ENCODE results near the gene NLRC3. TPM values are rescaled to one million over a fixed set of nuclear protein-coding genes. Genes with fewer than 3 reads are reported as not detected.
"Not testable (repeated sequence)": the region's sequence is repeated elsewhere in the genome, so short reads cannot be mapped to it uniquely, and the experiment has no call there.

The NLRC3 gene
- total RNA-seq, 1 donor from 2014 or later = 1.6 TPM

DNA sequence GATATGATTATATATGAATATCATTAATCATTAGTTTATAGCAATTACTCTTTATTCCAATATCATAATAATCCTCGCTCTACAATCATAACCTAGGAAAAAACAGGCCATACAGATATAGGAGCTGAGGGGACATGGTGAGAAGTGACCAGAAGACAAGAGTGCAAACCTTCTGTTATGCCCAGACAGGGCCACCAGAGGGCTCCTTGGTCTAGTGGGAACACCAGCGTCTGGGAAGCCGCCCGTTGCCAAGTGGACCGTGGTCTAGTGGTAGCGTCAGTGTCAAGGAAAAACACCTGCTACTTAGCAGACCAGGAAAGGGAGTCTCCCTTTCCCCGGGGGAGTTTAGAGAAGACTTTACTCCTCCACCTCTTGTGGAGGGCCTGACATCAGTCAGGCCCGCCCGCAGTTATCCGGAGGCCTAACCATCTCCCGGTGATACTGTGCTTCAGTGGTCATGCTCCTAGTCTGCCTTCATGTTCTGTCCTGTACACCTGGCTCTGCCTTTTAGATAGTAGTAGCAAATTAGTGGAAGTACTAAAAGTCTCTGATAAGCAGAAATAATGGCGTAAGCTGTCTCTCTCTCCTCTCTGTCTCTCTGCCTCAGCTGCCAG is 49.9 kb downstream of the NLRC3 start:
- intact Hi-C loops (cut with DNase I); ATAC-seq: not testable (repeated sequence)
- DNase-seq (ENCODE audit: low spot score) = peak; percentile 85

DNA sequence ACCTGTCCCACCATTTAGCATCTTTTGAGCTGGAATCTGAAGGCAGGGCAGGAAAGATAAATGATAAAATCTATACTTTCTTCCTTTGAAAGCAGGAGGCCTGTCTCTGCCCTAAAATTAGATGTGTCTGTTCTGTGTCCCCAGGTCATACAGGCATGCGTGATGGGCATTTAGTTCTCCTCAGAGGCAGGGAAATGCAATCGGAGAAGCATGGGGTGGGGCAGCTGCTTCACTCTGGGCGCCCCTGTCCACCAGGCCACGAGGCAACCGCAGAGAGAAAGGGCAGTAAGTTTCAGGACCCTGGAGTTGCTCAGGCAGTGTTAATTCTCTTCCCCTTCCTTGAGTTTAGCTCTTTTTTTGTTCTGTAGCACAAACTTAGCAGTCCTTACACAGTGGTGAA is 51.3 kb downstream of the NLRC3 start:
- no peak for ATAC-seq
- peak; percentile 22 for DNase-seq (ENCODE audit: low spot score)
- intact Hi-C loops (cut with DNase I) = no loop called here

DNA sequence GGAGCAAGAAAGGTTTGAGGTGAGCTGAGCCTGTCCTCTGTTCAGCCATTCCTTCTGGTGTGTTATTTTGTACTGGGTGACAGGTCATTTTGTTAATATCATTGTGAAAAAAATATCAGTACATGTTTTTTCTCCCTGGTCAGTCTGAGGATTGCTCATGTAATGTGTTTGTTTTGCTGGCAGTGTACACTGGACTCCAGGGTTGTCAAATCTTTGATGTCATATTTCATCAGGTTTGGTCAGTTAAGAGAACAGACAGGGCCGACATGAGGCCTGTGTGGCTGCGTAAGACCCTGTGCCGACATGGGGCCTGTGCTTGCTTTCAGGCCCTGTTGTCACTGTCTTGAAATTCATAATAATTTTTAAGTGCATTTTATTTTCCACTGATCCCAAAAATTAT is 53.9 kb downstream of the NLRC3 start:
- DNase-seq (ENCODE audit: low spot score) (no peak), ATAC-seq (no peak)
- intact Hi-C loops (cut with DNase I) = no loop called here

DNA sequence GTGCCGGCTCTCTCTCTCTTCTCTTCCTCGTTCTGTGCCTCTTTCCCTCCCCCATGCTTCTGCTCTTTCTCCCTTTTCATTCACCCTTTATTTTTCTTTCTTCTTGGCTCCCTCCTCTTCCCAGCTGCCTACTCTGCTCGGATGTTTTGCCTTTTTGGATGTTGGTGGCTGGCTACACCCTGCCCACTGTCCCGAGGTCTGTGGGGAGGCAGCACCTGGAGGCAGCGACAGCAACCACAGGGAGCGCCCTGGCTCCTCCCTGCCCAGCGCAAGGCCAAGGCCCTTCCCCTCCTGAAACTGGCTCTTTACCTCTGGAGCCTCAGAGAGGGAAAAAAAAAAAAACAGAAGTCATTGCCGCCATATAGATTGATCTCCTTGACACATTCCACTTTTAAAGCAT is 56.4 kb downstream of the NLRC3 start:
- intact Hi-C loops (cut with DNase I) = no loop called here
- DNase-seq (ENCODE audit: low spot score) = peak; percentile 45
- peak; percentile 54 for ATAC-seq

DNA sequence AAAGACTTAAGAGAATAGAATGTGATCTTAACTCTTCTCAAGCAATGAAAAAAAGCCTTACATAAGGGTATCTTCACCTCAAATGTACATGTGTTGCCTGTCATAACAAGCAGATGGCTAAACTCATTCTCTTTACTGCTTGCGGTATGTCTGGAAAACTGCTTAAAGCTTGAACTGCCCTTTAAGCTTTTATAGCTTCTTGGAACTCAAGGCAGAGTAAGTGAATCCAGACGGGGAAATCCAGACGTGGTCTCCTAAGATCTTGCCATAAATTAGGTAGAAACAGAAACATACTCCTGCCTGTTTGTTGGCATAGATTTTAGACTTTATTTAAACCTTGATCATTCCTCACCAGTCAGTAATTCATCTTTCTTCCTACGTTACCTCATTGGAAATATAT is 56.8 kb downstream of the NLRC3 start:
- no peak for DNase-seq (ENCODE audit: low spot score)
- ATAC-seq = peak; percentile 16

DNA sequence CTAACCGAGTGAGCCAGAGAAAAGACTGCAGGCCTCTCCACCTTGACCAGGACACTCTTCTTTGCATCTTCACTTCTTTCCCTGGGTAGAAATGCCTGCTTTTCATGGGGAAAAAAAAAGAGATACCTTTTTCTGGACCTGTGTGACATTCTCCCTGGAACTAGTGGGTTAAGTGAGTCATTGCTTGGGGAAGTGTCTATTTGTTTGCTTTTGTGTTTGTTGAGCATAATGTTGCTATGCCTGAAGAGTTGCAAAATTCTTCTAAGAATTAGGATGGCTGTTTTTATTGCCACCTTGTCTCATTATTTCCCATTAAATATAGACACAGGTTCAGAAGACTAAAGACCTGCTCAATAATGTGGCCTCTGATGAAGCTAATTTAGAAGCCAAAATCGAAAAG is 57.6 kb downstream of the NLRC3 start:
- DNase-seq (ENCODE audit: low spot score) (no peak), ATAC-seq (no peak)
- intact Hi-C loops (cut with DNase I) = no loop called here

More for the DNA sequence above, 56.8 kb downstream of the NLRC3 start:
- intact Hi-C loops (cut with DNase I) = no loop called here

DNA sequence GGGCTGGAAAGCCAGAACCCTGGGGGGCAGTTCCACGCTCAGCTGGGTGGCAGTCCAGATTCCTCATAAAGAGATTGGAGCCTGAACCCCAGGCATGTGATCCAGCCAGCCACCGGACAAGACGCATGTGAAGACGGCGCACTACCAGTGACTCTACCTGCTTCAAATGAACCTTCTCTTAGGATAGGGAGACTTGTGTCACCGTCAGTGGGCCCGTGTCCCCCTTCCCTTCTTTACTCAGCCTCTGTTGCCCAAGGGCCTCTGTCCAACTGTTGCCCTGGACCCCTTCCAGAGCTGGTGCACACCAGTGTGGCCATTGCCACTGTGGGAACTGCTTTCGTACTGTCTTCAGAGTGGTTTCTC is 58.2 kb downstream of the NLRC3 start:
- peak; percentile 26 for DNase-seq (ENCODE audit: low spot score)
- intact Hi-C loops (cut with DNase I) = no loop called here
- peak; percentile 30 for ATAC-seq

DNA sequence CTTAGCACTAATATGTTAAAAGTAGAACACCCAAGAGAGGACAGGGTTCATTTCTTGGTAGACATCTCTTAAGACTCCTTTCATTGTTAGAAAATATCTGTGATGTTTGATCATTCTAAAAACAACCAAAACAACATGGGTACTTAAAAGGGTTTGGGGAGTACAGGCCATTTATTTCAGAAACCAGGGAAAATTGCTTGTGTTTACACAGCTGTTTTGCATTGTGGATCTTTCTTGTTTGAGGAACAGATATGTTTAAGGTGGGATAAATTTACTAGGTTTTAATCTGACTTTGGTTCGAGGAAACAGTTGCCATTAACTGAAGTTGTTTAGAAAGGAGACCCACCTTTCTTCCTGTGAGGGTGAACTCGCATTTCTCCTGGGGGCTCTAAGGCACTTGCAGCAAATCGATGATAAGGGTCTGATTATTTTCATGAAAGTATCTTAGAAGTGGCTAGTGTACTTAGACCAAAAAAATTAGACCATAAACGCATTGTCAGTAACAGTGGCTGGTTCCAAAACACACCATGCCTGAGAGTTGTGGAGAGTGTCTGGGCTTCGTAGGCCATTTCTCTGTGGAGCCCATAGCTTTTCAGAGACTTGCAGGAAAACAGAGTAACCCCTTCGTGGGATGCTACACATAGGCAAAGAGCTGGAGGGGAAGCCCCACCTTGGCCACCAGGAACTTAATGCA is 58.8 kb downstream of the NLRC3 start:
- intact Hi-C loops (cut with DNase I) = no loop called here
- ATAC-seq (peak; percentile 56), DNase-seq (ENCODE audit: low spot score) (peak; percentile 2)

DNA sequence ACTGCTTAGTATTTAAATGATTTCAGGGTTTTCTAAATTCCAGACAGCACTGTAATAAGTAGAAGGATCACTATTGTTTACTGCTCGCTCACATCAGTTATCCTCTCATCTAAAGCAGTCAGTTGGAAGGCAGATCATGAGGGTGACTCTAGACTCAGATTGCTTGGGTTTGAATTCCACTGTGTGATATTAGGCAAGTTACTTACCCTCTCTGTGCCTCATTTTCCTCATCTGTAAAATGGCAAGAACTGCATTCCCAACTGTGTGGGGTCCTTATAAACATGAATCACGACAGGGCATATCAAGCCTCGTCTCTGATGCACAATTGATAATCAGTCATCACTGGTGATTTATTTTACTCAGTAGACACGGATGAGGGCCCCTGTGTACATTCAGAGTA is 61.3 kb downstream of the NLRC3 start:
- intact Hi-C loops (cut with DNase I) = no loop called here
- DNase-seq (ENCODE audit: low spot score) (no peak), ATAC-seq (no peak)

DNA sequence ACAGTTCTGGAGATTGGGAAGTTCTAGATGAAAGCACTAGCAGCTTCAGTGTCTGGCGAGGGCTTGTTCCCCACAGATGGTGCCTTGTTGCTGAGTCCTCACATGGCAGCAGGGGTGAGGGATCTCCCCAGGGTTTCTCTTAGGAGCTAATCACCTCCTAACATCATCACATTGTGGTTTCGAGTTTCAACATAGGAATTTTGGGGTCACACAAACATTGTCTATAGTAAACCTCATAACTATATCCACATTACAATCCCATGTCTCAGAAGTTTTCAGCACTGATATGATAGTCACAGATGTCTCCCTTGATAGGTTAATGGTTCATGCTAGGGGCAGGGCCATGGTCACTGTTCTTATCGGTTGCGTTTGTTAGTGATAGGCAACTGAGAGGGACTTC is 62.6 kb downstream of the NLRC3 start:
- DNase-seq (ENCODE audit: low spot score) = no peak
- no peak for ATAC-seq
- intact Hi-C loops (cut with DNase I) = no loop called here

DNA sequence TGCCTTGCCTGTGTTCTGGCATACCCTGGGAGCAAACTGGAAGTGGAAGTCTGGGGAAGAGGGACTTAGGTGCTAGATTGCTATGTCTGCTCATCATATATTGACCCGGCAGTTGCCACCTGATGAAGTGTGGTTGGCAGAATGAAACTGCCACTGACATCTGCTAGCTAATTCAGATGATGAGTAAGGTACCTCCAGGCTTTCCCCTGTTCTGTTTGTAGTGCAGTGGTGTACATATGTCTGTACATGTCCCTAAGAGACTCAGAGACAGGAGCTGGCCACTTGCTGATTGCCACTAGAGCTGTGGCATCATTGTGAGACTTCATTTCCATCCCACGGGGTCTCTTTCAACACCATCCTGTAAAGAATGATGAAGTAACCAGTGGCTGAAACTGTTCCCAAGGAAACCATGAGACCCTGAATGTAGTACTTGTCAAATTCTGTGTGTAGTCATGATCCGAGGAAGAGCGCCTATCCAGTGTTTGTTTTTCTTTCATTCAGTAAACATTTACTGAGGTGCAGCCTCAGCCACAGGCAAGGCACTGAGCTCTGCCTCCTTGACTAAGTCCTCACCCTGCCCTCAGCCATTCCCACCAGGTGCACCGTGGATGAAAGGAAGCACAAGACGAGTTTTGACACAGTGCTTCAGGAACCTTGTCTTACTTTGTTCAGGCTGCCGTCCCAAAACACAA is 63.2 kb downstream of the NLRC3 start:
- intact Hi-C loops (cut with DNase I) = no loop called here
- ATAC-seq = no peak
- DNase-seq (ENCODE audit: low spot score) = peak; percentile 12

DNA sequence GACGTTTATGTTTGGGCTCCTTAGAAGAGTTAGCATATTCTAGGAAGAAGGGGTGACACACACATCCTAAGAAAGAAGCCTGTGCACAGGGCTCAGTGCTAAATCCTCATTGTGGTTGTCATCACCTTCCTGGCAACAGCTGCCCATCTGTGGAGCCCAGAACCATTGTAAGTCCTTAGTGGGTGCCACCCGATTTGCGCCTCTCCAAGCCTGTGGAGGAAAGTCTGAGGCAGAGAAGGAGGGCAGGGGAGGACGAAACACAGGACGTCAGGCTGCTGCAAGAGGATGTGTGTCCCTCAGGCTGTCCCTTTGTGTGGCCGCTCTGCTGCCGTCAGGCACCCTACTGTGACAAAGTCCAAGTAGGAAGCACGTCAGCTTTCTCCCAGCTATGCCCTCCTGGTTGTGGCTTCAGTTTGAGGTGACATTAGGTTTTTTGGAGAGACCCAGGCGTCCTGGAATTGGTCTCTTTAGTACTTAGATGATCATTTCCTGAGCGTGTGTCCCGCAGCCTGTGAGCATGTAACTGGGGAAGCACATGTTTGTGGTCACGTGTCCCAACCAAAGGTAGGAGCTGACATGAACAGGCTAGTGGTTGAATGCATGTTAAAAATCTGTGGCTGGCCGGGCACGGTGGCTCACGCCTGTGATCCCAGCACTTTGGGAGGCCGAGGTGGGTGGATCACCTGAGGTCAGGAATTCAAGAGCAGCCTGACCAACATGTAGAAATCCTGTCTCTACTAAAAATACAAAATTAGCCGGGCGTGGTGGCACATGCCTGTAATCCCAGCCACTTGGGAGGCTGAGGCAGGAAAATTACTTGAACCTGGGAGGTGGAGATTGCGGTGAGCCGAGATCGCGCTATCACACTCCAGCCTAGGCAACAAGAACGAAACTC is 65.7 kb downstream of the NLRC3 start:
- intact Hi-C loops (cut with DNase I) = no loop called here
- ATAC-seq (no peak), DNase-seq (ENCODE audit: low spot score) (peak; percentile 27)

DNA sequence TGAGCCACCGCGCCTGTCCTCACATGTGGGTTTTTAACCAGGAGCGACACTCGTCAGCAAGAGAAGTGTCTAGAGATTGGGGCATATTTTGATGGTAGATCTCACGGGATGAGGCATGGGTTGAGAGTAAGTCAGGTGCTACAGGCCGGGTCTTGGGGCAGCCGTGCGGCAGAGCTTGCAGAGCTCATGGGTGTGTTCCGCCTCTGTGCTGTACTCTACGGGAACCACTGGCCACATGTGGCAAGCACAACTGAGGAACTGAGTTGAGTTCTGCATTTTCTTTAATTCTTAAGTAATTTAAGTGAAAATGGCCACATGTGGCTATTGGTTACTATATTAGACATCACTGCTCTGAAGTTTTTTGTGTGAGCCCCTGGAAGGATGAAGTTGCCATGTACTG is 66.8 kb downstream of the NLRC3 start:
- ATAC-seq = no peak
- intact Hi-C loops (cut with DNase I) = no loop called here
- peak; percentile 32 for DNase-seq (ENCODE audit: low spot score)

DNA sequence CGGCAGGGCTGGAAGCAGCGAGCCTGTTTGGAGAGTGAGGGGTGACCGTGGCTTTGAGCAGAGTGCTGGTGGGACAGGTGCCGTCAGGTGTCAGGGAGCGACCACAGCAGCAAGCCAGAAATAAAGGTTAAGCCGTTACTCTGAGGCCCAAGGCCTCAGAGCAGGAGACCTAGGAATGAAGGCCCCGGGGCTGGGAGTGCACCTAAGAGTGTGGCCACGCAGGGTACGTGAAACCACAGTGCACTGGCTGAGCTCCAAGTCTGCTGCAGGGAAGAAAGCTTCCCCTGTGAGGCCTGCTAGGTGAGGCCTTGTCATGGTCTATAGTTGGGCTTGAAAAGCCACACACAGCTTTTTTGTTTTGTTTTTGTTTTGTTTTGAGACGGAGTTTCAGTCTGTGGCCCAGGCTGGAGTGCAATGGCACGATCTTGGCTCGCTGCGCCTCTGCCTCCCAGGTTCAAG is 67.7 kb downstream of the NLRC3 start:
- ATAC-seq (no peak), DNase-seq (ENCODE audit: low spot score) (peak; percentile 46)
- intact Hi-C loops (cut with DNase I) = no loop called here

DNA sequence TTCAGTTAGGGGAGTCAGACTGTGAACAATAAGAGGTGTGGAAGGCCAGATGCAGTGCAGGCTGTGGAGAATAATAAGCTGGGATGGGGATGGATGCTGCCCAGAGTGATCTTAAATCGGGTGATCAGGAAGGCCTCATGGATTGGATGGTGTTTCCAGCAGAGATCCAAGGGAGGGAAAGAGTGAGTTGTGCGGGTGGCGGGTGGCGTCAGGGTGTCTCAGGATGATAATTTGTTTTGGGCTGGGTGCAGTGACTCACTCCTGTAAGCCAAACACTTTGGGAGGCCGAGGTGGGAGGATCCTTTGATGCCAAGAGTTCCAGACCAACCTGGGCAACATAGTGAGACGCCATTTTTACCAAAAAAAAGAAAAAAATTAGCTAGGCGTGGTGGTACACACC is 68.5 kb downstream of the NLRC3 start:
- DNase-seq (ENCODE audit: low spot score) (peak; percentile 25), ATAC-seq (no peak)
- intact Hi-C loops (cut with DNase I) = no loop called here

DNA sequence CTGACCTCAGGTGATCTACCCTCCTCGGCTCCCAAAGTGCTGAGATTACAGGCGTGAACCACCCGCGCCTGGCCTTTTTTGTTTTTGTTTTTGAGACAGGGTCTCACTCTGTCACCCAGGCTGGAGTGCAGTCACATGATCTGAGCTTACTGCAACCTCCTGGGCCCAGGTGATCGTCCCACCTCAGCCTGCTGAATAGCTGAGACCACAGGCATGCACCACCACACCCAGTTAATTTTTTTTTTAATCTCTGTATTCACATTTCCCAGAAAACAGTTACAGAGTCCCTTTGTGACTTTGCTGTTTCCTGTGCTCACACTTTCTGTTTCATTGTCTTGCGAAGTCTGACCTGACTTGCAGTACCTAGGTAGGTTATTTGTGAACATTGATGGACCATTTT is 73.7 kb downstream of the NLRC3 start:
- ATAC-seq (no peak), DNase-seq (ENCODE audit: low spot score) (peak; percentile 40)
- intact Hi-C loops (cut with DNase I) = no loop called here

DNA sequence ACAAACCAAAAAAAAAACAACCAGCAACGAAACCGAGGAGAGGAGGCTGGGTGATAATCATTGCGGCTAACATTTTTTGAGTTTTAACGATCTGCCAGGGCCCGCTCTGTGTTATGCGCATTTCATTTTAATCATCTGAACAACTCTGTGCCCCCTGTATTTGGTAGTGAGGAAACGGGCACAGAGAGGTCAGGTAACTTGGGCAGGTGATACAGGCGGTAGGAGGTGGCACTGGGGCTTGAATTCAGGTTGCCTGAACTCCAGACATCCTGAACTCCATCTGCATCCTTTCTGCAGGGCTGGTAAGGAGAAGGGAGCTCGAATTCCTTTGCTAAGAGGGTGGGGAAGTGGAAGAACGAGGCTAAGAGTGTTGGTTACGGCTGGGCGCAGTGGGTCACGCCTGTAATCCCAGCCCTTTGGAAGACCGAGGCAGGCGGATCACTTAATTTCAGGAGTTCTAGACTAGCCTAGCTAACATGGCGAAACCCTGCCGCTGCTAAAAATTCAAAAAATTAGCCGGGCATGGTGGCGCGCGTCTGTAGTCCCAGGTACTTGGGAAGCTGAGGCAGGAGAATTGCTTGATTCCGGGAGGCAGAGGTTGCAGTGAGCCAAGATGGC is 75.3 kb downstream of the NLRC3 start:
- ATAC-seq (no peak), DNase-seq (ENCODE audit: low spot score) (peak; percentile 47)
- intact Hi-C loops (cut with DNase I) = no loop called here

DNA sequence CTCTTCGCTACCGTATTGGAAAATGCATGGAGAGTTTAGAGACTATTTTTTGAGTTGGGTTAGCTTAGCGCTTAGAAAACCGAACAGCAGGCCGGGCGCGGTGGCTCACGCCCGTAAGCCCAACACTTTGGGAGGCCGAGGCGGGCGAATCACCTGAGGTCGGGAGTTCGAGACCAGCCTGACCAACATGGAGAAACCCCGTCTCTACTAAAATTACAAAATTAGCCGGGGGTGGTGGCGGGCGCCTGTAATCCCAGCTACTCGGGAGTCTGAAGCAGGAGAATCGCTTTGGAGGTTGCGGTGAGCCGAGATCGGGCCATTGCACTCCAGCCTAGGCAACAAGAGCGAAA is 75.8 kb downstream of the NLRC3 start:
- intact Hi-C loops (cut with DNase I); ATAC-seq; DNase-seq (ENCODE audit: low spot score): not testable (repeated sequence)

DNA sequence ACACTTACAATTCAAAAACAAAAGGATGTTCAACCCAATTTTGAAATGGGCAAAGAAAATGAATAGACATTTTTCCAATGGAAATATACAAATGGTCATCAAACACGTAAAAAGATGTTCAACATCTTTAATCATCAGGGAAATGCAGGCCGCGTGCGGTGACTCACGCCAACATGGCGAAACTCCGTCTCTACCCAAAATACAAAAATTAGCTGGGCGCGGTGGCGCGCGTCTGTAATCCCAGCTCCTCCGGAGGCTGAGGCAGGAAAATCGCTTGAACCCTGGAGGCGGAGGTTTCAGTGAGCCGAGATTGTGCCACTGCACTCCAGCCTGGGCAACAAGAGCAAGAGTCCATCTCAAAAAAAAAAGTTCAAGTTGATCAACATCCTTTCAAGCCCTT is 78.2 kb downstream of the NLRC3 start:
- DNase-seq (ENCODE audit: low spot score) = peak; percentile 56
- ATAC-seq = no peak
- intact Hi-C loops (cut with DNase I) = no loop called here
